OCI-LY3 (cell line): ENCODE measurements around the gene GALNT2.

Experiments
- CTCF ChIP-seq: fragments of 200-600, 300-600 bp; sonication (generic); IDR thresholded peaks from 2 replicates; pipeline ENCODE4 v1.5.1; 2014; ENCODE audit warnings: antibody characterized with exemption, low read length, low read depth
- EZH2phosphoT487 ChIP-seq: fragments of 200-600 bp; shearing (Covaris generic); IDR thresholded peaks from 2 replicates; pipeline ENCODE4 v1.6.1; 2018; ENCODE audit warnings: antibody characterized with exemption, mixed run types, low read depth

GRCh38 chr1:230037261-230037660 lies 29.8 kb upstream of the GALNT2 start:
- no peak for TF ChIP-seq CTCF
- TF ChIP-seq EZH2phosphoT487: no peak
